CD4-positive, alpha-beta T cell treated with Interleukin-10 for 1 hour (primary cell): ENCODE measurements around the gene SMPDL3B.

Source experiments
- DNase-seq: peaks from one replicate; pipeline ENCODE4 v3.0.0-alpha.2; 2020

SMPDL3B gene

GRCh38 chr1:27940870-27941560 is 6.2 kb downstream of the SMPDL3B start:
- no peak for DNase-seq

- DNase-seq = no peak
Observed at GRCh38 chr1:27941671-27942540, 7.1 kb downstream of the SMPDL3B start.

- no peak for DNase-seq
Observed at GRCh38 chr1:27945020-27945419, 10.2 kb downstream of the SMPDL3B start.

- DNase-seq = no peak
Observed at GRCh38 chr1:27949027-27949426, 14.2 kb downstream of the SMPDL3B start.

- no peak for DNase-seq
Observed at GRCh38 chr1:27951396-27951795, 16.6 kb downstream of the SMPDL3B start.

- no peak for DNase-seq
Observed at GRCh38 chr1:27952147-27952546, 17.3 kb downstream of the SMPDL3B start.

GRCh38 chr1:27954186-27954585 is 19.4 kb downstream of the SMPDL3B start:
- DNase-seq = no peak

- no peak for DNase-seq
Observed at GRCh38 chr1:27955076-27955475, 20.3 kb downstream of the SMPDL3B start.

GRCh38 chr1:27956761-27957160 is 22.0 kb downstream of the SMPDL3B start:
- no peak for DNase-seq

- DNase-seq = no peak
Observed at GRCh38 chr1:27957655-27958054, 22.9 kb downstream of the SMPDL3B start.

GRCh38 chr1:27958513-27958912 is 23.7 kb downstream of the SMPDL3B start:
- DNase-seq = no peak

- DNase-seq = peak; percentile 86
Observed at GRCh38 chr1:27959792-27960603, 25.2 kb downstream of the SMPDL3B start, which contains the start of gene XKR8. Gene XKR8, plus strand, starts transcription at chr1:27959973. Its CDS starts 97 bp downstream, at chr1:27960070.

- DNase-seq = no peak
Observed at GRCh38 chr1:27960762-27961645, 26.2 kb downstream of the SMPDL3B start.

GRCh38 chr1:27961646-27962221 is 26.9 kb downstream of the SMPDL3B start:
- DNase-seq = no peak

GRCh38 chr1:27963393-27963792 is 28.6 kb downstream of the SMPDL3B start:
- DNase-seq = no peak

- DNase-seq = no peak
Observed at GRCh38 chr1:27966402-27967105, 31.8 kb downstream of the SMPDL3B start.

GRCh38 chr1:27967106-27967883 is 32.5 kb downstream of the SMPDL3B start:
- DNase-seq = no peak

GRCh38 chr1:27967884-27968466 is 33.2 kb downstream of the SMPDL3B start:
- no peak for DNase-seq

- DNase-seq = no peak
Observed at GRCh38 chr1:27968692-27969091, 33.9 kb downstream of the SMPDL3B start.

- DNase-seq = no peak
Observed at GRCh38 chr1:27970401-27970800, 35.6 kb downstream of the SMPDL3B start.
